IMR-90 (cell line): Measurements from ENCODE around the gene CUL1. TPM values are rescaled to one million over a fixed set of nuclear protein-coding genes. Genes with fewer than 3 reads are reported as not detected.

Experiments
- ATAC-seq: fragments of 200-7000 bp; cut with Tn5 transposase; 2 replicates; pipeline ENCODE4 v1.9.1; 2020; ENCODE audit warnings: low read depth, mild to moderate bottlenecking, moderate library complexity
- BruUV-seq: library from RNA; stranded (reverse); fragments of 400-500 nt; replicated peaks from 2 replicates; lab custom pipeline; 2021; lab: Mats Ljungman, UMichigan
- CTCF ChIA-PET: fragments of 300-600 bp; formaldehyde crosslinking; extraction: SDS; loops from one replicate; lab custom pipeline; 2021; ENCODE audit warnings: antibody characterized with exemption; lab: Yijun Ruan, JAX
- POLR2A ChIA-PET: fragments of 300-600 bp; sonication (Branson Sonifier 250); formaldehyde crosslinking; loops from one replicate; lab custom pipeline; 2022; ENCODE audit warnings: antibody characterized with exemption; ENCODE audit not compliant: unreplicated experiment; lab: Charles Lee
- DNase-seq: peaks from one replicate; pipeline ENCODE4 v3.0.0; 2013
- H2AFZ ChIP-seq: replicated peaks from 2 replicates; pipeline ENCODE3; 2013; ENCODE audit warnings: low read length, mild to moderate bottlenecking; ENCODE audit not compliant: poor library complexity
- H2AK5ac ChIP-seq: 2 replicates; pipeline ENCODE4 v1.6.1; 2013; ENCODE audit warnings: low read depth, low read length, inconsistent platforms
- H2AK9ac ChIP-seq: replicated peaks from 2 replicates; pipeline ENCODE3; 2013; ENCODE audit warnings: mild to moderate bottlenecking, low read depth, low read length, moderate library complexity; ENCODE audit not compliant: poor library complexity
- H2BK120ac ChIP-seq: 2 replicates; pipeline ENCODE4 v1.6.1; 2013; ENCODE audit warnings: low read depth, low read length, inconsistent platforms
- H2BK15ac ChIP-seq: 3 replicates; pipeline ENCODE4 v1.6.1; 2013; ENCODE audit warnings: low read depth, low read length, inconsistent platforms
- H2BK20ac ChIP-seq: 2 replicates; pipeline ENCODE4 v1.6.1; 2013; ENCODE audit warnings: low read depth, mild to moderate bottlenecking, inconsistent platforms, low read length, moderate library complexity
- H2BK5ac ChIP-seq: 2 replicates; pipeline ENCODE4 v1.6.1; 2013; ENCODE audit warnings: mild to moderate bottlenecking, low read depth, low read length, inconsistent platforms; ENCODE audit not compliant: poor library complexity, severe bottlenecking
- H3K14ac ChIP-seq: replicated peaks from 2 replicates; pipeline ENCODE4 v1.6.1; 2013; ENCODE audit warnings: low read depth, low read length, inconsistent platforms
- H3K18ac ChIP-seq: 2 replicates; pipeline ENCODE4 v1.6.1; 2013; ENCODE audit warnings: low read depth, low read length, control low read depth
- H3K23ac ChIP-seq: 2 replicates; pipeline ENCODE4 v1.6.1; 2013; ENCODE audit warnings: low read depth, low read length, inconsistent platforms
- H3K27ac ChIP-seq: 2 replicates; pipeline ENCODE4 v1.5.1; 2013; ENCODE audit warnings: mild to moderate bottlenecking, control low read depth, low read length; ENCODE audit not compliant: insufficient read depth
- H3K27me3 ChIP-seq: 2 replicates; pipeline ENCODE4 v1.6.1; 2013; ENCODE audit warnings: low read length; ENCODE audit not compliant: control insufficient read depth, insufficient read depth
- H3K36me3 ChIP-seq: 2 replicates; pipeline ENCODE4 v1.6.1; 2013; ENCODE audit warnings: low read length, mixed read lengths; ENCODE audit not compliant: control insufficient read depth, insufficient read depth
- H3K4ac ChIP-seq: 2 replicates; pipeline ENCODE4 v1.6.1; 2013; ENCODE audit warnings: low read depth, low read length, inconsistent platforms
- H3K4me1 ChIP-seq: 2 replicates; pipeline ENCODE4 v1.6.1; 2013; ENCODE audit warnings: low read length, mixed read lengths; ENCODE audit not compliant: control insufficient read depth, insufficient read depth
- H3K4me2 ChIP-seq: 2 replicates; pipeline ENCODE4 v1.6.1; 2013; ENCODE audit warnings: low read depth, mild to moderate bottlenecking, control low read depth, low read length, moderate library complexity
- H3K4me3 ChIP-seq: 2 replicates; pipeline ENCODE4 v1.5.1; 2013; ENCODE audit warnings: low read depth, mild to moderate bottlenecking, control low read depth, low read length, moderate library complexity; ENCODE audit not compliant: insufficient read depth
- H3K56ac ChIP-seq: 2 replicates; pipeline ENCODE4 v1.6.1; 2013; ENCODE audit warnings: low read length, inconsistent platforms; ENCODE audit not compliant: insufficient read depth; ENCODE audit errors: extremely low read depth
- H3K79me1 ChIP-seq, 2 experiments: 2 replicates each; pipeline ENCODE4 v1.6.1; 2013; ENCODE audit warnings: low read length in 2 of 2, inconsistent platforms in 1 of 2, low read depth in 1 of 2
- H3K9ac ChIP-seq: 2 replicates; pipeline ENCODE4 v1.6.1; 2013; ENCODE audit warnings: low read depth, low read length, control low read depth
- H3K9me1 ChIP-seq: 2 replicates; pipeline ENCODE4 v1.6.1; 2013; ENCODE audit warnings: low read length, inconsistent platforms; ENCODE audit not compliant: insufficient read depth
- H3K9me3 ChIP-seq: 2 replicates; pipeline ENCODE4 v1.6.1; 2013; ENCODE audit warnings: low read length; ENCODE audit not compliant: control insufficient read depth, insufficient read depth
- H4K20me1 ChIP-seq: 2 replicates; pipeline ENCODE4 v1.6.1; 2013; ENCODE audit warnings: low read length, inconsistent platforms; ENCODE audit not compliant: insufficient read depth
- H4K5ac ChIP-seq: 2 replicates; pipeline ENCODE4 v1.6.1; 2013; ENCODE audit warnings: mild to moderate bottlenecking, low read depth, low read length, control low read depth
- H4K8ac ChIP-seq, 2 experiments: 2 replicates each; pipeline ENCODE4 v1.6.1; 2013; ENCODE audit warnings: low read depth in 2 of 2, low read length in 2 of 2, control low read depth in 1 of 2, inconsistent platforms in 1 of 2
- H4K91ac ChIP-seq: 2 replicates; pipeline ENCODE4 v1.6.1; 2013; ENCODE audit warnings: low read depth, low read length, inconsistent platforms; ENCODE audit not compliant: insufficient read depth
- BHLHE40 ChIP-seq: fragments of 150-350 bp; IDR thresholded peaks from 2 replicates; pipeline ENCODE4 v1.6.1; 2016; ENCODE audit warnings: mild to moderate bottlenecking, low read depth, low read length
- CEBPB ChIP-seq: IDR thresholded peaks from 2 replicates; pipeline ENCODE4 v1.6.1; 2012; ENCODE audit warnings: low read depth, low read length, improper control_type of control experiment
- CHD1 ChIP-seq: IDR thresholded peaks from 2 replicates; pipeline ENCODE4 v1.6.1; 2012; ENCODE audit warnings: low read depth, low read length, improper control_type of control experiment
- FOS ChIP-seq: fragments of 150-350 bp; IDR thresholded peaks from 2 replicates; pipeline ENCODE4 v1.6.1; 2016; ENCODE audit warnings: low read depth, low read length
- MAFK ChIP-seq: IDR thresholded peaks from 2 replicates; pipeline ENCODE4 v1.6.1; 2012; ENCODE audit warnings: low read depth, low read length, improper control_type of control experiment
- MAZ ChIP-seq: IDR thresholded peaks from 2 replicates; pipeline ENCODE4 v1.6.1; 2012; ENCODE audit warnings: low read depth, mild to moderate bottlenecking, low read length, improper control_type of control experiment, moderate library complexity, borderline replicate concordance
- MXI1 ChIP-seq: IDR thresholded peaks from 2 replicates; pipeline ENCODE4 v1.6.1; 2012; ENCODE audit warnings: low read depth, mild to moderate bottlenecking, low read length, moderate library complexity, borderline replicate concordance
- NFE2L2 ChIP-seq: fragments of 150-350 bp; IDR thresholded peaks from 2 replicates; pipeline ENCODE4 v1.6.1; 2016; ENCODE audit warnings: low read depth, mild to moderate bottlenecking, low read length
- POLR2A ChIP-seq: IDR thresholded peaks from 2 replicates; pipeline ENCODE4 v1.6.1; 2012; ENCODE audit warnings: mild to moderate bottlenecking, low read depth, low read length
- RAD21 ChIP-seq: IDR thresholded peaks from 2 replicates; pipeline ENCODE4 v1.6.1; 2012; ENCODE audit warnings: low read length, improper control_type of control experiment
- RCOR1 ChIP-seq: IDR thresholded peaks from 2 replicates; pipeline ENCODE4 v1.6.1; 2012; ENCODE audit warnings: mild to moderate bottlenecking, low read length, improper control_type of control experiment; ENCODE audit not compliant: insufficient replicate concordance
- RFX5 ChIP-seq: IDR thresholded peaks from 2 replicates; pipeline ENCODE4 v1.8.0; 2012; ENCODE audit warnings: low read depth, mild to moderate bottlenecking, low read length, moderate library complexity
- SMC3 ChIP-seq: fragments of 150-350 bp; IDR thresholded peaks from 2 replicates; pipeline ENCODE4 v1.6.1; 2016; ENCODE audit warnings: low read depth, mild to moderate bottlenecking, antibody characterized with exemption, low read length, moderate library complexity
- WGBS, 2 experiments: methylation state at CpG; one replicate each; pipeline versions ENCODE4 v1.1.5 to v1.1.7; 2013; ENCODE audit warnings: missing lambda C conversion rate in 2 of 2; ENCODE audit not compliant: insufficient read length in 1 of 2; ENCODE audit errors: extremely low coverage in 2 of 2; 5-methylcytosine and 5-hydroxymethylcytosine counted together
- dilution Hi-C: fragments of 300-500 bp; cut with HindIII; formaldehyde crosslinking; loops from one replicate; pipeline ENCODE4 v1.14.3; 2018; ENCODE audit warnings: low sequenced_read_pairs; ENCODE audit not compliant: unreplicated experiment
- in situ Hi-C: fragments of 300-500 bp; cut with MboI; formaldehyde crosslinking; loops from 3 replicates; pipeline ENCODE4 v1.14.3; 2019; ENCODE audit warnings: low sequenced_read_pairs, inconsistent platforms, mixed read lengths
- intact Hi-C: fragments of 100-400 bp; cut with micrococcal nuclease; formaldehyde crosslinking; loops from 2 replicates; pipeline ENCODE4 v1.10.0; 2022
- polyA plus RNA-seq, 3 experiments: library from polyadenylated mRNA; depleted of rRNA; stranded (reverse); fragments of >200 nt; gene quantifications; 2 replicates each; pipeline ENCODE4 v1.2.3, GENCODE V29; 2012; ENCODE audit warnings: low replicate concordance in 1 of 3
- total RNA-seq: library from RNA; depleted of rRNA; stranded (reverse); fragments of >200 nt; gene quantifications from 2 replicates; pipeline ENCODE4 v1.2.3, GENCODE V29; 2012
- TF ChIP-seq, protein P1 (sequence below): fragments of 150-350 bp; IDR thresholded peaks from 2 replicates; pipeline ENCODE4 v1.6.1; 2017; ENCODE audit warnings: mild to moderate bottlenecking, antibody characterized with exemption, low read length, low read depth
- TF ChIP-seq, protein P2 (sequence below): conservative IDR thresholded peaks from 2 replicates; pipeline ENCODE4 v1.5.1; 2012; ENCODE audit warnings: mild to moderate bottlenecking, low read depth, low read length, improper control_type of control experiment
- TF ChIP-seq, protein P3 (sequence below): fragments of 150-350 bp; IDR thresholded peaks from 2 replicates; pipeline ENCODE4 v1.6.1; 2016; ENCODE audit warnings: low read depth, mild to moderate bottlenecking, low read length, moderate library complexity, borderline replicate concordance

CUL1 gene
- total and polyA plus RNA-seq, 2 of the 4 experiments (the other 2 are of a cell fraction) = 44.0 to 46.2 TPM

DNA sequence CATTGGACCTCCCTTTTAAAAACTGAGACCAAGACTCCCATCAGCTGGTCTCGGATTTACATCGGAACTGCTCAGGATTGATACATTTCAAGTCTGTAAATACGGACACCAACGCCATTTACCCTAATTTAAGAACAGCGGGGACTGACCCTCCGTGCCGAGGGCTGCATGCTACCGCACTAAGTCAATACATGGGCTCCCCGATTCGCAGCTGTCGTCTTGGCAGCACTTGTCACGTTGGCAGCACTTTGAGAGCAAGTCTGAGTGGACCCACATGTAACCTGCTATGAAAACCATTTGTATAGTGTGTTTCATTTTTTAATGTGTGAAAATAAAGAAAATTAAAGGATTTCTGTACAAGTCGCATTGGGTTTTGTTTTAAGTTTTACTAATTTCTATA lies 102.0 kb downstream of the CUL1 start:
- H2BK120ac ChIP-seq = no peak overlapping the region
- H2BK15ac ChIP-seq = no peak overlapping the region
- no peak overlapping the region for H3K14ac ChIP-seq
- BruUV-seq = no TSS peak
- no peak overlapping the region for H4K5ac ChIP-seq
- H2BK20ac ChIP-seq = no peak overlapping the region
- no peak overlapping the region for H3K9ac ChIP-seq
- H3K4me1 ChIP-seq = no peaks in the 10 kb centered on the region
- H2AK9ac ChIP-seq = peak overlapping the region; percentile 45
- H3K4me3 ChIP-seq = no peak overlapping the region
- TF ChIP-seq NFE2L2 (no peak), MXI1 (no peak), CEBPB (no peak), RAD21 (no peak), RCOR1 (no peak), BHLHE40 (no peak), RFX5 (no peak), SMC3 (no peak), POLR2A (no peak), CHD1 (no peak), FOS (no peak), MAFK (no peak), MAZ (no peak)
- TF ChIP-seq, protein P1, sequence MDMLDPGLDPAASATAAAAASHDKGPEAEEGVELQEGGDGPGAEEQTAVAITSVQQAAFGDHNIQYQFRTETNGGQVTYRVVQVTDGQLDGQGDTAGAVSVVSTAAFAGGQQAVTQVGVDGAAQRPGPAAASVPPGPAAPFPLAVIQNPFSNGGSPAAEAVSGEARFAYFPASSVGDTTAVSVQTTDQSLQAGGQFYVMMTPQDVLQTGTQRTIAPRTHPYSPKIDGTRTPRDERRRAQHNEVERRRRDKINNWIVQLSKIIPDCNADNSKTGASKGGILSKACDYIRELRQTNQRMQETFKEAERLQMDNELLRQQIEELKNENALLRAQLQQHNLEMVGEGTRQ = no peak
- TF ChIP-seq, protein P2, sequence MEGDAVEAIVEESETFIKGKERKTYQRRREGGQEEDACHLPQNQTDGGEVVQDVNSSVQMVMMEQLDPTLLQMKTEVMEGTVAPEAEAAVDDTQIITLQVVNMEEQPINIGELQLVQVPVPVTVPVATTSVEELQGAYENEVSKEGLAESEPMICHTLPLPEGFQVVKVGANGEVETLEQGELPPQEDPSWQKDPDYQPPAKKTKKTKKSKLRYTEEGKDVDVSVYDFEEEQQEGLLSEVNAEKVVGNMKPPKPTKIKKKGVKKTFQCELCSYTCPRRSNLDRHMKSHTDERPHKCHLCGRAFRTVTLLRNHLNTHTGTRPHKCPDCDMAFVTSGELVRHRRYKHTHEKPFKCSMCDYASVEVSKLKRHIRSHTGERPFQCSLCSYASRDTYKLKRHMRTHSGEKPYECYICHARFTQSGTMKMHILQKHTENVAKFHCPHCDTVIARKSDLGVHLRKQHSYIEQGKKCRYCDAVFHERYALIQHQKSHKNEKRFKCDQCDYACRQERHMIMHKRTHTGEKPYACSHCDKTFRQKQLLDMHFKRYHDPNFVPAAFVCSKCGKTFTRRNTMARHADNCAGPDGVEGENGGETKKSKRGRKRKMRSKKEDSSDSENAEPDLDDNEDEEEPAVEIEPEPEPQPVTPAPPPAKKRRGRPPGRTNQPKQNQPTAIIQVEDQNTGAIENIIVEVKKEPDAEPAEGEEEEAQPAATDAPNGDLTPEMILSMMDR = no peak
- TF ChIP-seq, protein P3, sequence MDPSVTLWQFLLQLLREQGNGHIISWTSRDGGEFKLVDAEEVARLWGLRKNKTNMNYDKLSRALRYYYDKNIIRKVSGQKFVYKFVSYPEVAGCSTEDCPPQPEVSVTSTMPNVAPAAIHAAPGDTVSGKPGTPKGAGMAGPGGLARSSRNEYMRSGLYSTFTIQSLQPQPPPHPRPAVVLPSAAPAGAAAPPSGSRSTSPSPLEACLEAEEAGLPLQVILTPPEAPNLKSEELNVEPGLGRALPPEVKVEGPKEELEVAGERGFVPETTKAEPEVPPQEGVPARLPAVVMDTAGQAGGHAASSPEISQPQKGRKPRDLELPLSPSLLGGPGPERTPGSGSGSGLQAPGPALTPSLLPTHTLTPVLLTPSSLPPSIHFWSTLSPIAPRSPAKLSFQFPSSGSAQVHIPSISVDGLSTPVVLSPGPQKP = no peak
- no peaks in the 10 kb centered on the region for H3K9me1 ChIP-seq
- no peak overlapping the region for H4K8ac ChIP-seq
- H4K20me1 ChIP-seq = no peaks in the 10 kb centered on the region; the same call in 1 of the 2 replicates
- no peaks in the 10 kb centered on the region for H3K27me3 ChIP-seq
- ATAC-seq (no peak), DNase-seq (no peak)
- H3K4me2 ChIP-seq = no peak overlapping the region
- H2AFZ ChIP-seq = no peak overlapping the region
- WGBS, 2 experiments = 94% methylated on average over 9 of the region's 13 CpGs; no CpG with 5 or more reads in 1 of the 2 experiments
- H3K56ac ChIP-seq = no peak overlapping the region
- dilution Hi-C loops = no loop called here
- no peaks in the 10 kb centered on the region for H3K9me3 ChIP-seq
- no peak overlapping the region for H4K91ac ChIP-seq
- ChIA-PET POLR2A (no interaction called here), CTCF (no interaction called here)
- H3K4ac ChIP-seq = no peak overlapping the region
- in situ Hi-C loops = no loop called here
- H3K23ac ChIP-seq = no peak overlapping the region
- no peak overlapping the region for H3K27ac ChIP-seq
- no peak overlapping the region for H2BK5ac ChIP-seq
- no peak overlapping the region for H2AK5ac ChIP-seq
- H3K36me3 ChIP-seq = peaks cover 53% of the 10 kb centered on the region
- no peak overlapping the region for H3K18ac ChIP-seq
- intact Hi-C loops = no loop called here
- peaks cover 0 to 11% of the 10 kb centered on the region in 2 experiments; a peak in 2 of 4 replicates for H3K79me1 ChIP-seq
